ENCODE measurements around the gene ALDH4A1.
"Not testable (repeated sequence)": the region's sequence is repeated elsewhere in the genome, so short reads cannot be mapped to it uniquely, and the experiment has no call there.

ALDH4A1 gene

GRCh38 chr1:18836654-18837053, 65.7 kb downstream of the ALDH4A1 start:
- DNase-seq, result no peak

GRCh38 chr1:18832319-18832718, 70.0 kb downstream of the ALDH4A1 start:
- DNase-seq, result not testable (repeated sequence)

DNA sequence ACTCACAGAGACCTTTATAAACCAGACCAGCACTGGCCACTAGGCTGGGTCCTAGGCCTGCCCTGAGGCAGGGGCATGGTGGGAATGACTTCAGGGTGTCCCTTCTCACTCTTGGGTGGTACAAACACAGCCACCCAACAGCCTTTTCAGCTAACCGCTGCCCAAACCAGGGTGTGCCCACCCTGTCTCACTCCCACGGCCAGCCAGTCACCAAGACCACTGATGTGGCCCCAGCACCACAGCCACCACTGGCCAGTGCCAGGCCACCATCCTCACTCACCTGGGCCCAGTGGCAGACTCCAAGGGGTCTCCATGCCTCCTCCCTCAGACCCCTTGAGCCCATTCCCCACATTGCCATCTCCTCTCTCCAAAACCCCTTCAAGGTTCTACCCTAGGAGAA, 70.7 kb downstream of the ALDH4A1 start:
- no peak for DNase-seq

- DNase-seq, result no peak
These were observed 71.8 kb downstream of the ALDH4A1 start for GRCh38 chr1:18830596-18830995.

DNA sequence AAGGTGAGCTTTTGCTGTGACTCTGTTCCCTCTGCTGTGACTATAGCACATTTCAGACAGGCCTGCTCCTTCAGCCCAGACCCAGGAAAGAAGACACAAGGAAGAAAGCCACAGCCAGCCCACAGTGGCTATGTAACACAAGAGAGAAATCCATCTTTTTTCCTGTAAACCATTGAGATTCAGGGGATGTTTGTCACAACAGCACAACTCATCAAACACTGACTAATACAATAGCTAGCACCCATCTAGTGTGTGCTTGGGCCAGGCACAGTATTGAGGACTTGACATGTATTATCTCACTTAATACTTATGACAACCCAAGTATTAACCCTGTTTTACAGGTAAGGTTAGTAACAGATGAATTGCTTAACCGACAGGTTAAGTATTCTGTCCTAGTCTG, 72.7 kb downstream of the ALDH4A1 start:
- no peak for DNase-seq

DNA sequence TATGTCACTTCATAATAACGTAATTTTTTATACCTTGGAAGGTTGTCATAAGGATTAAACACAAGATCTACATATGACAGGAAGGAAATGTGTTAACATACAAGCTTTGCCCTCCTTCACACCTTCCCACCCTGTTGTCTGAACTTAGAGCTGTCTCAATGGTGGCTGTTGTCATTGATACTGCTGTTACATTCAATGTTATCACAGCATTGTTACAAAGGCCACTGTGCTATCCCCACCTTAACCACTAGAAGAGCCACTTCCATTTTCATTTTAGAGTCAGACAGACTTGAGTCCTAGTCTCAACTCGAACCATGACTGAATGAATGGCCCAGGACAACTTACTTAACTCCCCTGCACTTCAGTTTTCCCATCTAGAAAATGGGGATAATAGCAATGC, 74.1 kb downstream of the ALDH4A1 start:
- no peak for DNase-seq

GRCh38 chr1:18823438-18823837, 78.9 kb downstream of the ALDH4A1 start:
- no peak for DNase-seq
